OCI-LY3 (cell line): Measurements from ENCODE around the gene DTHD1.

Source experiments
- CTCF ChIP-seq: fragments of 200-600, 300-600 bp; sonication (generic); IDR thresholded peaks from 2 replicates; pipeline ENCODE4 v1.5.1; 2014; ENCODE audit warnings: antibody characterized with exemption, low read length, low read depth
- EZH2phosphoT487 ChIP-seq: fragments of 200-600 bp; shearing (Covaris generic); IDR thresholded peaks from 2 replicates; pipeline ENCODE4 v1.6.1; 2018; ENCODE audit warnings: antibody characterized with exemption, mixed run types, low read depth

DNA sequence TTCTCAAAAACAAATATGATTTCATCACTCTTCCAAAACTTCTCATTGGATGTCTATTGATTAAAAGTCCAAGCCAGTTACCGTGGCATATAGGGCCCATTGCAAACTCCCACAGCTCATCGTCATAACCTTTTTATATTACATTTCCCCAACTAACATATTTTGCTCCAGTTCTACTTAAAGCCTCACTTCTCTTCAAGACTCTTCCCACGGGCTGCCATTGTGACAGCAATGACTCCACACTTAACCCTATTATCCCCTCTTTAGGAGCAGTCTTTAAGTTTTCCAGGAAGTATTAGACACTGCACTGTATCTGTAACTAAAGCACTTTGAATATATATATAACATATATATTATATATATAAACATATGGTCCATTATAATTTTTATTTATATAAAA, 44.5 kb downstream of the DTHD1 start:
- TF ChIP-seq CTCF (no peak), EZH2phosphoT487 (no peak)
